Stimulated activated CD4-positive, alpha-beta T cell treated with anti-CD3 and anti-CD28 coated beads, TNF-alpha, amount 100 ng/mL, for 4 hours (primary cell): Measurements from ENCODE around the gene FREM1.

ENCODE experiments used
- DNase-seq, 3 experiments: peaks; one replicate each; pipeline ENCODE4 v3.0.0-alpha.2; 2020; ENCODE audit warnings: low read depth in 3 of 3

FREM1 gene

GRCh38 chr9:14766299-14766698 lies 143.9 kb downstream of the FREM1 start:
- no peak for DNase-seq

GRCh38 chr9:14761584-14761983 lies 148.6 kb downstream of the FREM1 start:
- no peak for DNase-seq

- no peak for DNase-seq
Observed at GRCh38 chr9:14760060-14760459, 150.2 kb downstream of the FREM1 start.

- no peak for DNase-seq
Observed at GRCh38 chr9:14756291-14756690, 153.9 kb downstream of the FREM1 start.

GRCh38 chr9:14752871-14753270 lies 157.4 kb downstream of the FREM1 start:
- DNase-seq = no peak

GRCh38 chr9:14752271-14752670 lies 158.0 kb downstream of the FREM1 start:
- DNase-seq = no peak

GRCh38 chr9:14750821-14751220 lies 159.4 kb downstream of the FREM1 start:
- DNase-seq = no peak

- no peak for DNase-seq
Observed at GRCh38 chr9:14749741-14750211, 160.5 kb downstream of the FREM1 start.

GRCh38 chr9:14748373-14748772 lies 161.9 kb downstream of the FREM1 start:
- no peak for DNase-seq

GRCh38 chr9:14747111-14747510 lies 163.1 kb downstream of the FREM1 start:
- DNase-seq = no peak

- DNase-seq = no peak
Observed at GRCh38 chr9:14746626-14747025, 163.6 kb downstream of the FREM1 start.

- DNase-seq = no peak
Observed at GRCh38 chr9:14744768-14745167, 165.5 kb downstream of the FREM1 start.

- DNase-seq = no peak
Observed at GRCh38 chr9:14741369-14741768, 168.9 kb downstream of the FREM1 start.

- no peak for DNase-seq
Observed at GRCh38 chr9:14733133-14733532, 177.1 kb downstream of the FREM1 start.

- no peak for DNase-seq
Observed at GRCh38 chr9:14731294-14731981, 178.8 kb downstream of the FREM1 start.

GRCh38 chr9:14730461-14730898 lies 179.7 kb downstream of the FREM1 start:
- DNase-seq = no peak

GRCh38 chr9:14723301-14723700 lies 186.9 kb downstream of the FREM1 start:
- no peak for DNase-seq

GRCh38 chr9:14722391-14723035 lies 187.7 kb downstream of the FREM1 start, which contains the start of gene CER1:
Gene CER1, minus strand, starts transcription at chr9:14722733. Its CDS starts 61 bp downstream, at chr9:14722672.
- no peak for DNase-seq

GRCh38 chr9:14719231-14719923 lies 190.9 kb downstream of the FREM1 start:
- DNase-seq = no peak

- DNase-seq = no peak
Observed at GRCh38 chr9:14715102-14715501, 195.1 kb downstream of the FREM1 start.

GRCh38 chr9:14713187-14713767 lies 197.0 kb downstream of the FREM1 start:
- DNase-seq = no peak

GRCh38 chr9:14710804-14711203 lies 199.4 kb downstream of the FREM1 start:
- no peak for DNase-seq
